COLO668 (cell line): ENCODE data around the gene HMCN1.
"Not testable (repeated sequence)": the region's sequence is repeated elsewhere in the genome, so short reads cannot be mapped to it uniquely, and the experiment has no call there.

Source experiments
- DNase-seq: peaks from one replicate; lab custom pipeline; 2025; ENCODE audit not compliant: unreplicated experiment; lab: John Stamatoyannopoulos, UW

HMCN1 gene

DNA sequence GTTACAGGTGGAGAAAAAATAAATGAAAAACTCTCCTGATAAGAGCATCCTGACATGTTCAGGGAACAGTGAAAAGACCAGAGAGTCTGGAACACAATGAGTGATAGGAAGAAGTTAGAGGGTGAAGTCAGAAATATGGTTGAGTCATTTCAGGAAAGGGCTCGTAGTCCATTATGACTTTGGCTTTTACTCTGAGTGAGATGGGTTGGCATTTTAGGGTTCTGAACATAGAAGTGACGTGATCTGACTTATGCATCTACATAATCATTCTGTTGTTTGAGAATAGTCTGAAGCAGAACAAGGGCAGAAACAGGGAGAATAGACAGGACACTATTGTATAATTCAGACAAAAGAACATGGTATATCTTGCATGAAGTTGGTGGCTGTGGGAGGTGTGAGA lies 5.8 kb downstream of the HMCN1 start:
- no peak for DNase-seq

DNA sequence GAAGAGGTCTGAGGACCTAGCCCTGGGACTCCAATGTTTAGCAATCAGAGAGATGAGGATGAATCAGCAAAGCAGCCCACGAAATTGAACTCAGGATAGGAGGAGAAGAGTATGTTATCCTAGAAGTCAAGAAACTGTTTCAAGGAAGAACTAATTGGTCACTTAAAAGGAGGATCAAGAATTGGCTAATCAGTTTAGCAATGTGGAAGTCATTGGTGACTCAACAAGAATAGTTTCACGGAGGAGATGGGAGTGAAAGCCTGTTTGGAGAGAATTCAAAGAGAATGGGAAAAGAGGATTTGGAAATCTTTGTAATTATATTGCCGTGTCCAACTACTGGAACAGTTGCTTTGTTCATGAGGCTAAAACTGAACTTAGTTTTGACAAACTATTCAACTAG lies 7.4 kb downstream of the HMCN1 start:
- DNase-seq, result no peak

DNA sequence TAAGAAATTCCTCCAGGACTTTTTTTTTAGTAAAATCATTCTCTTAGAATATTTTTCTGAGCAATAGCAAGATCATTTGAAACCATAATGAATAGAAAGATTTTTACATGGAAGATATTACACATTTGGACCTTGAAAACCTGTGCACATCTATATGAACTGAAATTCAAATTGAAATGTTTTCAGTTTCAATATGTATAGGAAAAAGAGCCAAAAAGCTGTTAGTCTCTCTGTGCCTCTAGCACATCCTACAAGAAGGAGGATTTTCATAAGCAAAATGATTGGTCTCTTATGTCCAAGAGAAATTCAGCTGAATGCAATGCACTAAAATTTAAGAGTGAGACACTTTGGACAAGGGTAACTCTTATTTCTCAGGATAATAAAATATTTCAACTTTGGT lies 8.2 kb downstream of the HMCN1 start:
- DNase-seq, result no peak

DNA sequence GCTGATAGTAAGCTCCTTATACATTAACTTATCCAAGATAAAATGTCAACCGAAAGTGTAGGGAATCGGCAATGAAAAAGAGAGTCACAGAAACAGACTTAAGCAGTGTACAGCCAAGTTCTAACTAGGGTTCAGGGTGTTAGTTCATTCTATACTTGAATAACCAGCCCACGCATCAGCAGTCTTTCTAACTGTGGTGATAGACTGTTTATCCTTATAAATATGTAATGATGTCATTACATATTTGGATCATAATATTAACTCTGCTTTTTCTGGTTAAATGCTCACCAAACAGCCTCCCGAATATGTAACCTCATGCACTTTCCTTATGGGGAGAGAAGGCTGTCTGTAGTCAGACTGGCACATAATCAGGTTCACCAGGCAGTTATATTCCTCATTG lies 11.0 kb downstream of the HMCN1 start:
- no peak for DNase-seq

DNA sequence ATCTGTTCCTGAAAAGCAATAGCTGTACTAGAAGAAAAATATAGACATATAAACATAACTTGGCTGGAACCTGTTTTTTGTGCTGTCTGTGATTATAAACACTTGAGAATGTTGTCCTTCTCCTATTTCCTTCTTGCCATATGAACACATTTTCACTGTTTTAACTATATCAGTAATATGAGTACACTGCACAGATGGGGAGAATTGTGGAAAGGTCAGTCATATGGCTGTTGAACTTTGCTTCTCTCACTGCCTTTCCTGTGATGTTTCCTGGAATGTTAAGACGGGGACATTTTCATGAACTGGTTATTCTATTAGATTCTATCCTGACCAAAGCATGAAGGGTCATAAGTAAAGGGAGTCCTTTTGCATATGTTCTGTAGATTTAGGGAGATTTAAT lies 24.9 kb downstream of the HMCN1 start:
- DNase-seq, result no peak

DNA sequence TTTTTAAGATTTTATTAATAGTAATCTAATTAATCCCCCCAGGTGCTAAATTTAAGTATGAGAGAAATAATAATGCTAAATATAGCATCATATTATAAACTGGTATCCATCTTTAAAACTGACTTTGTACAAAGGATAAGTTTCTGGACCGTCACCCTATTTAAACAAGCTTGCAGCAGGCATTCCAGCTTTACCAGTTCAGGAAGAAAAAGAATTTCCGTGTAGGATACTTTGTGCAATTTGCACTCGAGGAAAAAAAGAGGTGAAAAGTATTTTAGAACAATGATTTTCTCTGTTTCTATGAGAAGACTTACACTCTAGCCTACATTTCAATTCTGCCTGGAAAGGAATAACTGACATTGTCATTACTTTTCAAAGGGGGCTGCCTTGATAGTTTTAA lies 27.6 kb downstream of the HMCN1 start:
- no peak for DNase-seq

DNA sequence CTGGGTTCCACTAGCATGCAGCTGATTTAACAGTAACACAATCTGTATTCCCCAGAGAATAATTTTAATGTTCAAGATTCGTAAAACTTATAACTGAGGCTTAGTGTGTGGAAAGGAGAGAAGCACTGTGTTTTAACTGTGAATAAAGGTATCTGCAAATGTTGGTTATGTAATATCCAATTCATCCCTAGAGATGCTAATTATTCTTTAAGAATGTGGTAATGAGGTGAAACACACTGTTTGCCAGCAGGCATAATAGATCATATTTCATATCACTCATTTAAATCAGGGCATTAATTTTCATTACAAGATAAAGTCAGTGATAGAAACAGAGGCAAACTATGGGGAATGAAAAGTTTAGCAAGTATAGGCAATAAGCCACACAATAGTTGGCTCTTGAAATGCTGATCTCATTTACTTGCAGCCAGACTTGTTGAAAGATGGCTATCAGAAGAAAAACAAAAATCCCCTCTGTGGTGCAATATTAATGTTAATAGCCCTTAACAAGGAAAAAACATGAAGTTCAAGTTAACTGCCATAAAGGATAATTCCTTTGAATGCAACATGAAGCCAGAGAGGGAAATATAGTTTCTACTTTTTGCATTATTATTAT lies 33.4 kb downstream of the HMCN1 start:
- DNase-seq, result no peak

DNA sequence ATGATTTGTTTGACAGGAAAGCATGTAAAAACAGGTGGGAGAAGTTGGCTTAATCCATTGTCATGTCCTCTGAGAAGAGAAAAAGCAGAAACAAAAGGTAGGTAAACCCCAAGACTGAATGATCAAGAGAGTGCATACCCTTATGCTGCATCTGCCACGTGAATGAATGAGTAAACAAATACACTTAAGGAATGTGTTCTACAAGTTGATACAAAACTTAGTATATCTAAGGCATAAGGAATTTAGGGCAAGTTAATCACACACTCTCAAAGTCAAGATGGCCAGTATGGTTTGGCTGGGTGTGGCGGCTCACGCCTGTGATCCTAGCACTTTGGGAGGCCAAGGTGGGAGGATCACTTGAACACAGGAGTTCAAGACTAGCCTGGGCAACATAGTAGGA lies 34.2 kb downstream of the HMCN1 start:
- no peak for DNase-seq

DNA sequence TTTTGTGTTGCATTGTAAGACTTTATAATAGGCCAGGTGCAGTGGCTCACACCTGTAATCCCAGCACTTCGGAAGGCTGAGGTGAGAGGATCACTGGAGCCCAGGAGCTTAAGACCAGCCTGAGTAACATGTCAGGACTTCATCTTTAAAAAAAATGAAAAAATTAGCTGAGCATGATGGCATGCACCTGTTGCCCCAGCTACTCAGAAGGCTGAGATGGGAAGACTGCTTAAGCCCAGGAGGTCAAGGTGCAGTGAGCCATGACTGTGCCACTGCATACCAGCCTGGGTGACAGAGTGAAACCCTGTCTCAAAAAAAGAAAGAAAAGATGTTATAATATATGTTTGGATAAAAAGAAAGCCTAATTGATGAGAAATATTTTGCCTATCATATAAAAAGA lies 34.9 kb downstream of the HMCN1 start:
- DNase-seq, result no peak

DNA sequence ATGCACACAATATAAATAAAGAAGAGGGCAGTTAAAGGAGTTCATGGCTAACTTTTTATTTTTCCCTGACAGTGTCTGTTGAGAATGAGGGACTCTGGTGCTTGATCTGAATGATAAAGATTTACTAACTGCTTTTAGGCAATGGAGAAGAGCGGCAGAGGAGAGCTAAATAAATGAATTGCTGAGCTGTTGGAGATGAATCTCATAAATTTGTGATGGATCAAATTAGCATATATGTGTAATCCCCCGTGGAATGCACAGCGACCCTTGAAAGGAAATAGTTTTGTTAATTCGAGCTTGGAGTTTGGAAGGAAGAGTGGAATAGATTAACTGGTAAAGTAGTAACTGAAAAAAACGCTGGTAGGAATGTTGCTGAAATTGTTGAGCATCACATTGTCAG lies 40.2 kb downstream of the HMCN1 start:
- DNase-seq, result no peak

DNA sequence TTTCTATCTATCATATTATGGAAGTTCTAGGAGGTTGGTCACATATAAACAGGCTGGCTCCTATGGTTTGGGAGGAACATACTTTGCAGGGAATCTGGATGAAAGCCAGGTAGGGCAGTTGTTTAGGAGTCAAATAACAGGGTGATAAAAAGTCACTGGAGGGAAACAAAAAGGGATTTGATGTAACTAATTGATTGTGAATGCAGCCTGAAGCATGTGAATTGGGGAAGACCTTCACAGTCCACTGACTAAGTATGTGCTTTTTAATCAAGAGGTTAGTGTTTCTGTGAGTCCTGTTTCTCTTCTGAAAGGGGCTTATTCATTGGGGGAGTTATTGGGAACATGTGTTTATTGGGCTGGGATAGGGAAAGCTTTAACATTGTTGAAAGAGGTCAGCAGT lies 41.3 kb downstream of the HMCN1 start:
- peak; percentile 13 for DNase-seq

DNA sequence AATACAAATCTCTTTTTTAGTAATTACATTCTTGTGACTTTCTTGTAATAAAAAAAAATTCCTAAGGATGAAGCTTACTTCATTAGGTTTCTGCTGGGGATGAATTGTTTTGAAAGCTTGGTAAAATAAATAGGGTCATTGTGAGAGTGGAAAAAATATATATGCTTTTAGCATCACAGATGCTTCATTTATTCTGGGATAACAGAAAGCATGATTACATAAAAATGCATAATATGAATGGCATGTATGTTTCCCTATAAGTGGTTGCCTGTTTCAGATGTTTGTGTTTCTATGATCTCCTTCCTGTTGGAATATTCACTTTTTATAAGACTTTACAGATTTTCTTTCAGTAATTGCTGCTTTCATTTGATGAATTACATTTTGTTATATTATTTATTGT lies 42.3 kb downstream of the HMCN1 start:
- DNase-seq, result no peak

DNA sequence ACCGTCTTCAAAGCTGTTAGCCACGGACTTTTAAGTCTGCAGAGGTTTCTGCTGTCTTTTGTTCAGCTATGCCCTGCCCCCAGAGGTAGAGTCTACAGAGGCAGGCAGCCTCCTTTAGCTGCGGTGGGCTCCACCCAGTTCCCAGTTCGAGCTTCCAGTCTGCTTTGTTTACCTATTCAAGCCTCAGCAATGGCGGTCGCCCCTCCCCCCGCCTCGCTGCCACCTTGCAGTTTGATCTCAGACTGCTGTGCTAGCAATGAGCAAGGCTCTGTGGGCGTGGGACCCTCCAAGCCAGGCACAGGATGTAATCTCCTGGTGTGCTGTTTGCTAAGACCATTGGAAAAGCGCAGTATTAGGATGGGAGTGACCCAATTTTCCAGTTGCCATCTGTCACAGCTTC lies 49.7 kb downstream of the HMCN1 start:
- not testable (repeated sequence) for DNase-seq

DNA sequence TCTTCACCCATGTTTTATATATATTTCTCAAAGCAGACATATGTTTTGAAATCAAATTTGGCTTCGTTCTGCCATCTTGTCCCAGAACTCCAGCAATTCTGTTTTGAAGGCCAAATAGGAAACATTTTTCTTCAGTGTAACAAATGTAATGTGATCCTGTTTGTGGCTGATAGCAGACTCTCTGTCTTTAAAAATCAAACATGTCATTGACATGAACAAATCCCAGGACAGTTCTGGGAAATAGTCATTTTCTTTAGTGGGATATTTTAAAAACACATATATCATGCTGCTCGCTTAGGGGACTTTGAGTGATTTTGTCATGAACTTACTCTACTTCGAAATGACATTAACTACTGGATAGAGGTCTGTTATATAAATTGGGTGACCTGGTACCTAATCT lies 51.4 kb downstream of the HMCN1 start:
- no peak for DNase-seq

DNA sequence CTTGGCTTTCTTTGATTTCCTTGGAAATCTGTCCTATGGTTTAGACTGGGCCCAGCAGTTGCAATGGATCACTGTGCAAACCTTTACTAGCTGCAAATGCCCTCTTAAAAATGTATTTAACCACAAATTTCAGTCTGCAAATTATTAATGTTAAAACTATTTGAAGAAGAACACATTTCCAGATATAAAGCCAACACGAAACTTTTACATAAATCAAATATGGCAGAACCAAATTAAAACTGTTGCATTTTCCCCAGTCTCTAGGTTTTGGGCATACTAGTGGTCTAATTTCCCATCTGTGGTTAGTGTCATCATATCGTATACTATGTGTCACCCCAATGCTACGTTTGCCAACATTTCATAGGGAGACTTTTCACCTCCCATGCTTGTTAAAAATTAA lies 52.3 kb downstream of the HMCN1 start:
- DNase-seq, result no peak

DNA sequence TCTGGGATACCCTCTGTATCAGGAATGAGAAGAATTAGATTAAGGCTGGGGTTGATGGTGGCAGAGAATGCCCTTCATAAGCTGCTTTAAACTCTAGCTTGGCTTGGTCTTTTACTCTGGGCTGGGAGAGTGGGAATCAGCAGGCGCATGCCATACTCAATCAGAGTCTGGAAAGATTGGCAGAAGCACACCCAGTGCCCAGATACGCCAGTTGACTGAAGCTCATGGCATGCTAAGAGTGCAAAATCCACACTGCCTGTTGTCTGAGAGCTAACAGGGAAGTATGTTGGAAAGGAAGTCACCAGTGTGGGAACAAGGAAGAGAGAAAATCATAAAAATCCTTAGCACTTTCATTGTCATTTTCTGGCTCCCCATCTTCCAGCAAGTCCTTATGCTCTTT lies 53.0 kb downstream of the HMCN1 start:
- DNase-seq, result no peak

DNA sequence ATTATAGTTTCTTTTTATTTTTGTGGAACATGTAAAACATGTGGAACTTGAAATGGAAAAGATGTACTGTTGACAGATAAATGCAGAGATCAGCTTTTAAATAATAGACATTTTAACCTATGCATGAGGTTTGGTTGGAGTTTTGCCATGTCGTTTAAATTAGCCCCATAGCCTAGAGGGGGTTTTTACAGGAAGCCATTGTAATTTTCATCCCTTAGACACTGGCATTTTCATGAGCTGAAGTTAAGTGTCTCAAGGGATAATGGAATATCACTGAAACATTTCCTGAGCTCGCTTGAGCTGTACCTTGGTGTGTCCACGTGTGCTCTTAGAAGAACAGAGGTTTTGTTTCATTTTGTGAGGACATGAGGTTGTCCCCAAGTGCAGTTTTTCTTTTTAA lies 54.2 kb downstream of the HMCN1 start:
- DNase-seq, result no peak

DNA sequence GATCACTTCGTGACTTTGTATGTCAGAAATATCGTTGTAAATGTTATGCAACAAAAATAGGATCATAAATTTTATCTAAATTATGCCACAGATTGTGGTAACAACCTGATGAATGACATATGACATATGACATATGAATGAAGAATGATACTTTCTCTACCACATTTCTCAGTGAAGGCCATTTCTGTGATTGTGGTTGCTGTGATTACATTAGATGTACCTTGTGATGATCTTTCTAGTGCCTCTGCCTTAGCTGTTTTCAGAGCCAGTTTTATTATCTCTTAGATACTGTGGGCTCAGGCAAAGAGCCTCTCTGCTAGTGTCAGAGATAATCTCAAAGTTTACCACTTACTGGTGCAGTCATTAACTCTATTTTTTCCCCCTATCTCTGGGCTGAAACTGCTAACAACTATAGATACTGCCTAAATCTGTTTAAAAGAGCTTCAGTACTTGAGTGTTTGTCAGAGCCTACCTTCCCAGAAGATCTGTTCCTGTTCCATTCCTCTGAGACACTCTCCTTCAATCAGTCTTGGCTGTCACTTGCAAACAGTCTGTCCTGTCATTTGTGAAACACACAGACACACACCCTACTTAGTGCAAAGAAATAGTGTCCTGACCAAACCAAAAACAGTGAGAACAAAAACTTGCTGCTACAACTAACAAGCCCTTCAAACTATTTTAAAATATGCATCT lies 55.5 kb downstream of the HMCN1 start:
- no peak for DNase-seq

DNA sequence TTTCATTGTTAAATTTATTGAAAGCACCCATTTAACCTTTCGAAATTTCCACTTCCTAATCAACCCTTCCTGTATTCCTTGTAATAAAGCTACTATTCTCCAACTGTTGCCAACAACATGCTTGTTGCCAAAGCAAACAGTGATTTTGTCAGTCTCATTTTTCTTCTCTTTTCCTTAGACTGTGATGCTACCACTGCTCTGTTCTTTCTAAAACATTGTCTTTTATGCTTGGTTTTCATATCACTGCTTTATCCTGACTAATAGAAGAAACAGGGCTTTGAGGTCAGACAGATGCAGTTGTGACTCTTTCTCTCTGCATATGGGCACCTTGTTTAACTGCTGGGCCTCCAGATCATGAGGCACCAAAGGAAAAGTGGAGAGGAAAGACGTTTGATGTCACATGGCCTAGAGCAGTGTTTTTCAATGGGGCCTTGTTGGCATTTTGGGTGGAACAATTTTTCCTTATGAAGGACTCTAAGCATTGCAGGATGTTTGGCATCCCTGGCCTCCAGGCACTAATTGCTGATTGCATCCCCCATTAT lies 56.1 kb downstream of the HMCN1 start:
- no peak for DNase-seq

DNA sequence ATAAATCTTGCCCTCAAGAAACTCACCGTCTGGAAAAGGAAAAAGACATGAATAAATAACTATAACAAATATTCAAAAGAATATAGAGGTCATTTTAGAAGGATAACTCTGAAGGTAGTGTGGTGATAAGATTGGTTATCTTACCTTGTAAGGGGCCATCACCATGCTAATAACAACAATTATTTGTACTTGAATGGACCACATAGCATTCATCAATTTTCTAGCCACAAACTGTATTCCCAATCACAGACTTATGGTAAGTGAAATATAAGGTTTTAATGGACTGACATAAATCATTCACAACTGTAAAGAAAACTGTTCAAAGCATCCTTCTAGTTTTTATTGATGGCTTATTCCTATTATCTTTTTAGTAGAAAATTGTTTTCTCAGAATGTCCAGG lies 57.8 kb downstream of the HMCN1 start:
- DNase-seq, result no peak

DNA sequence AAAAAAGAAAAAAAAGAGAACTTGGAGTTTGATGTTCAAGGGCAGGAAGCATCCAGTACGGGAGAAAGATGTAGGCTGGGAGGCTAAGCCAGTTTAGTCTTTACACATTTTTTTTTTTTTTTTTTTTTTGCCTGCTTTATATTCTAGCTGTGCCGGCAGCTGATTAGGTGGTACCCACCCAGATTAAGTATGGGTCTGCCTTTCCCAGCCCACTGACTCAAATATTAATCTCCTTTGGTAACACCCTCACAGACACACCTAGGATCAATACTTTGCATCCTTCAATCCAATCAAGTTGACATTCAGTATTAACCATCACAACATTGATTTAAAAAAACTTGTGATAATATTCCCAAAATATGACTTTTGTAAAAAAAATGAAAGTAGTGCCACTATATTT lies 60.3 kb downstream of the HMCN1 start:
- DNase-seq, result not testable (repeated sequence)

DNA sequence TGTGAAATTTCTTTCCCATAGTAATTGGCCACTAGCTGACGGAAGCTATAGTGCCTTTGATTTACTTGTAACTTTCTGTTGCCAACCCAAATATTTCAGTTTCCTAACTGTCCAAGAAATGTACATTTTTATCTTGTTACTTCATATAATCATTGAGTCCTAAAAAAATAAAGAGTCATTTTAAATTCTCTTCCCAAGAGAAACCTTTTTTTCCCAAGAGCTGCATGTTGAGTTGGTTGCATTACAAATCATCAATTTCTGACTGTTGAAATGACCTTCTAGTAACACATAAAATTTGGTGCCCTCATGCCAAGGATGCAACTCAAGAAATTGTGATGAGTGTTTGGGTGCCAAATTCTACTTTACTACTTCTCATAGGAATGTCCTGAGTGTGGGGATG lies 61.0 kb downstream of the HMCN1 start:
- no peak for DNase-seq

DNA sequence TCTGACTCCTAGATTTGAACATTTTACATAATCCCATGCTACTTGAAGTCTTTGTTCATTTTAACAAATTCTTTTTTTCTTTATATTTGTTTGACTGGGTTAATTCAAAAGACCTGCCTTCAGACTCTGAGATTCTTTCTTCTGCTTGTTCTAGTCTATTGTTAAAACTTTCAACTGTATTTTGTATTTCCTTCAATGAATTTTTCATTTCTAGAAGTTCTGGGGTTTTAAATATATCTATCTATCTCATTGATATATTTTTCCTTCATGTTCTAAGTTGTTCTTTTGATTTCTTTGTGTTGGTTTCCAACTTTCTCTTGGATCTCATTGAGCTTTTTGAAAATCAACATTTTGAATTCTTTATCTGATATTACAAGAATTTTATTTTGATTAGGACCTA lies 64.3 kb downstream of the HMCN1 start:
- DNase-seq, result no peak
